HUDEP-2 (cell line): ENCODE results near the gene NECTIN1.

Experiments used
- DNase-seq, 76 experiments: peaks; one replicate each; lab custom pipeline; 2025; ENCODE audit not compliant: unreplicated experiment in 76 of 76; lab: John Stamatoyannopoulos, UW

Gene NECTIN1

GRCh38 chr11:119599864-119600541 is 129.0 kb downstream of the NECTIN1 start:
- no peak for DNase-seq

DNA sequence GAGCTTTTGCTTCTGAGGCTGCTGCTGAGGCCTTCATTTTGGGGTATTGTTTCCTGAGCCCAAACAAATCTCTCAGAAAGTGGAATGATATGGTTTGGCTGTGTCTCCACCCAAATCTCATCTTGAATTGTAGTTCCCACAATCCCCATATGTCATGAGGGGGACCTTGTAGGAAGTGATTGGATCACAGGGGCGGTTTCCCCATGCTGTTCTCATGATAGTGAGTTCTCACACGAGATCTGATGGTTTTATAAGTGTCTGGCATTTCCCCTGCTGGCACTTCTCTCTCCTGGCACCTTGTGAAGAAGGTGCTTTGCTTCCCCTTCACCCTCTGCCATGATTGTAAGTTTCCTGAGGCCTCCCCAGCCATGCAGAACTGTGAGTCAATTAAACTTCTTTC is 133.1 kb downstream of the NECTIN1 start:
- DNase-seq: peak in 1 of 76 experiments; percentile 4

DNA sequence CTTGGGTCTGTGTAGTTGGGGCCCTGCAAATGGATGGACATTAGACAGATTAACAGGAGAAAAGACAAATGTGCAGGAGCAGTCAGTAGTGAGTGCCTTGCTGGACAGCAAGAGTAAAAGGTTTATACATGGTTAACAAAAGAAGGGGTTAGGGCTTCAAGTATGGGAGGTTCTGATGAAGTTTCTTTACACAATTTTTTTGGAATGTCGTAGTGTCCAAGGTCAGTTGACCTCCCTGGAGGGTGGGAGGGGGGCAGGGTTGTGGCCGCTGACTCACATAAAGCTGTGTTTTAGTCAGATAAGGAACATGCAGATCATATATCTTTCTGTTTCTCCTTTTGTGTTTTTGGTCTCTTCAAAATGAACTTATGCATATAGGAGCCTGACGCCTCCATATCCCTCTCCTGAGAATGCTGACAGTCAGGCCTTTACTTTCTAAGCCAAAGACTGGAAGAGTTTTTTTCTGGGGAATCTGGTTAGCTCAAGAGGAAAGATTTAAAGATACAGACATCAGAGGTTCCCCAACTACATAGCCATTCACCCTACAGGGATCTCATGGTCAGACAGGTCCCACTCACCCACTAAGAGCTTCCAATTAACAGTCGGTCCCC is 134.3 kb downstream of the NECTIN1 start:
- peak in 62 of 76 experiments; percentile 1 to 56 (median 27) for DNase-seq

- DNase-seq: no peak
Measured at GRCh38 chr11:119593346-119593745, 135.7 kb downstream of the NECTIN1 start.

GRCh38 chr11:119592642-119593041 is 136.4 kb downstream of the NECTIN1 start:
- DNase-seq: no peak

DNA sequence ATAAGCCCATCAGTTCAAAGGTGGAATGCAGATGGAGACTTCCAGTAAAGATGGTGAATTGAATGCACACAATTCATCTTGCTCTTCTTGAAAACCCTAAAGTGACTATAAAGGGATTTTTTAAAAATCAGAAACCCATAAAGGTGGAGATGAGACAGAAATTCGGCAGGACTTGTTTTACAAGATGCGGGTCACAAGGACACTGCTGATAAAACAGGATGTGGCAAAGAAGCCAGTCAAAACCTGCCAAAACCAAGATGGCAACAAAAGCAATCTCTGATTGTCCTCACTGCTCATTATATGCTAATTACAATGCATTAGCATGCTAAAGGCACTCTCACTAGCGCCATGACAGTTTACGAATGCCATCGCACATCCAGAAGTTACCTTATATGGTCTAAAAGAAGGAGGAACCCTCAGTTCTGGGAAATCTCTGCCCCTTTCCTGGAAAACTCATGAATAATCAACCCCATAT is 137.1 kb downstream of the NECTIN1 start:
- DNase-seq: no peak

- no peak for DNase-seq
Measured at GRCh38 chr11:119590651-119591351, 138.2 kb downstream of the NECTIN1 start.

GRCh38 chr11:119589001-119589400 is 140.0 kb downstream of the NECTIN1 start:
- no peak for DNase-seq
